ENCODE measurements around the gene ZSWIM5.
"Not testable (repeated sequence)": the region's sequence is repeated elsewhere in the genome, so short reads cannot be mapped to it uniquely, and the experiment has no call there.

ZSWIM5 gene

GRCh38 chr1:45216200-45216541 is 9.8 kb upstream of the ZSWIM5 start:
- H3K27me3 Mint-ChIP-seq (ENCODE audit: low read depth) = no peaks in the 10 kb centered on the region
- H3K27ac Mint-ChIP-seq = no peak overlapping the region
- no peaks in the 10 kb centered on the region for H3K4me1 Mint-ChIP-seq (ENCODE audit: low read depth)
- no peak overlapping the region for H3K4me3 Mint-ChIP-seq
- no peaks in the 10 kb centered on the region for H3K36me3 Mint-ChIP-seq (ENCODE audit: low read depth)
- H3K9me3 Mint-ChIP-seq = no peaks in the 10 kb centered on the region

DNA sequence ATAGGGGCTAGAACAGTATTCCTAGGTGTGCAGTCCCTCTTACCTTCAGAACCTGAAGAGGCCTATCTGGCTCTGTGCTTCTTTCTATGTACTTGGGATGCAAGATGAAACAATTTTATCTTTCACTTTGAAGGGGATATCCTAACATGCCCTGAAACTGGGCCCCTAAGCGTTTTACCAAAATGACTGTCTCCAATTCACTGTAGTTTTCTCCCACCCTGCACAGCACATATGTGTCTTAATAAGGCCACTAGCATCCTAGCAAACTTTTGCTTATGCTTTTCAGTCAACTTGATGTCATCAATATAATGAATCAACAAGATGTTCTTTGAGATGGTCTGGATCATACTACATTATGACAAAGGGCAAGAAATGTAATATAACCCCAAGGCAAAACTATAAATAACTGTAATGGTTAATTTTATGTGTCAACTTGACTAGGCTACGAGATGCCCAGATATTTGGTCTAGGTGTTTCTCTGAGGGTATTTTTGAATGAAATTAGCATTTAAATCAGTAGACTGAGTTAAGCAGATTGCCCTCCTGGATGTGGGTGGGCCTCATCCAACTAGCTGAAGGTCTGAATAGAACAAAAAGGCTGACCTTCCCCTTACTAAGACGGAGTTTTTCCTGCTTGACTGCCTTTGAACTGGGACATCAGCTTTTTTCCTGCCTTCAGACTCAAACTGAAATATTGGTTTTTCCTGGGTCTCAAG is 9.2 kb upstream of the ZSWIM5 start:
- Mint-ChIP-seq H3K27ac (no peak overlapping the region), H3K36me3 (ENCODE audit: low read depth) (no peaks in the 10 kb centered on the region), H3K4me3 (no peak overlapping the region), H3K4me1 (ENCODE audit: low read depth) (no peaks in the 10 kb centered on the region), H3K27me3 (ENCODE audit: low read depth) (no peaks in the 10 kb centered on the region), H3K9me3 (no peaks in the 10 kb centered on the region)

DNA sequence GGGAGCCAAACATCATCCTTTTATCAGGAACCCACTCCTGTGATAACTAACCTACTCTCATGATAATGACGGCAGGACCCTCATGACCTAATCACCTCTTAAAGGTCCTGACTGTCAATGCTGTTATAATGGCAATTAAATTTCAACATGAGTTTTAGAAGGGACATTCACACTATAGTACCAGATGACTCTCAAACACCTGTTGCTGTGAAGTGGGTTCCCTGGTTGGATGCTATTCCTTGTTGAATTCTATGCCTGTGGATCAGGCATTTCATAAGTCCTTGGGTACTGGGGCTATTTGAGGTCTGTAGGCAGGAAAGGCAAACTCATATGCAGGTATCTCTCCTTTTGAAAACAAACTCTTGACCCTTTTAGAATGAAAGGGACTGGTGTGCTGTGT is 7.5 kb upstream of the ZSWIM5 start:
- peaks cover 7% of the 10 kb centered on the region for H3K27me3 Mint-ChIP-seq (ENCODE audit: low read depth)
- H3K9me3 Mint-ChIP-seq = no peaks in the 10 kb centered on the region
- H3K4me1 Mint-ChIP-seq (ENCODE audit: low read depth) = no peaks in the 10 kb centered on the region
- no peak overlapping the region for H3K4me3 Mint-ChIP-seq
- no peaks in the 10 kb centered on the region for H3K36me3 Mint-ChIP-seq (ENCODE audit: low read depth)
- H3K27ac Mint-ChIP-seq = no peak overlapping the region

DNA sequence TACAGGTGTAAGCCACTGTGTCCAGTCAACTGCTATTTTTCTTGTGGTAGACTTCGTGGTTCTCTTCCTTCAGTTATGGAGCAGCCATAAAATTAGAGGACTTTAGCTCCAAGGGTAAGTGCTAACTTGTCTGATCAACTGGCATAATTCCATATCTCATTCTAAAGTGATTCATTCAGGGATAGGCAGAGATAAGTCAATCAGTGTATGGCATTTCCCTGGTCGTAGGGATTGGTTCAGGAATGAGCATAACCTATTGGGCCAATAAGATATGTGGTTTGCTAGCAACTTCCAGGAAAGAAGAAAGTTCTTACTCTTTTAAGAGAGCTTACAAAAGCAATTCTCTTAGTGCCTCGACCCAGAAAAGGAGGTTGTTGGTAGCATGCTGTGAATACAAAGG is 4.7 kb upstream of the ZSWIM5 start:
- Mint-ChIP-seq H3K36me3 (ENCODE audit: low read depth) (no peaks in the 10 kb centered on the region), H3K4me3 (no peak overlapping the region), H3K9me3 (no peaks in the 10 kb centered on the region), H3K27me3 (ENCODE audit: low read depth) (peaks cover 17% of the 10 kb centered on the region), H3K27ac (no peak overlapping the region), H3K4me1 (ENCODE audit: low read depth) (peaks cover 8% of the 10 kb centered on the region)

DNA sequence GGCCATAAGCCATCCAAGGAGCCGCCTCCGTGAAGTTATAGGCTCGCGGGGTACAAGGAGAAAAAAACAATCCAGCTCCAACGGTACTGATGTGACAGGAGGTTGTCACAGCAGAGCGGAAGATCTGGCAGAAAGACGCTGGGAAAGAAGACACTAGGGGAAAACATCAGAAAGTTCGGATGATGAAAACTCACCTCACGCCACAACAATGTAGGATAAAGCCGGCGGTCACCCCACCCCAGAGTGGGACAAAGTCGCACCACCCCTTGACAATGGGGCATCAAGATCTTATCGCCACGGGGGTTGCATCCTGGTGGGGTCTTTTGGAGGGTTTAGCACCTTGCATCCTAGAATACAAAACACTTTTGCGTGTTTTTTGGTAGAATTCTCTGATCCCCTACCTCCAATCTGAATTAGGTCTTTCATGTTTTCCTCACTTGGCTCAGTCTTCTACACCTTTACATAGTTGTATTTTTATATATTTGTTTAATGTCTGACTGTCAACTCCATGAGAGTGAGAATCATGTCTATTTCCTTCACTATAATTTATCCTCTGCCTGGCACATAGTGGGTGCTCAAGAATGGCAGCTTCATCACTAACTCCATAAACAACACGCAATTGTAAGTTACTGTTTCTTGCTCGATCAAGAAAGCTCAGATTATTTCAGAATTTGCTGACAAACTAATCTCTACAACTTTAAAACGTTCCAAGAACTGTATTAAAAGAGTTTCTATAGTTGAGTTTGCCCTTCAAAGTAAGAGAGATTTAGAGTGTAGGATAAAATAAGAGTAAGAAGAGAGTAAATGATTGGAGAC is 611 bp upstream of the ZSWIM5 start:
- Mint-ChIP-seq H3K9me3 (no peaks in the 10 kb centered on the region), H3K27me3 (ENCODE audit: low read depth) (peaks cover 51% of the 10 kb centered on the region), H3K27ac (peak overlapping the region; percentile 39), H3K4me3 (peak overlapping the region; percentile 86), H3K4me1 (ENCODE audit: low read depth) (peaks cover 11% of the 10 kb centered on the region), H3K36me3 (ENCODE audit: low read depth) (peaks cover 2% of the 10 kb centered on the region)

DNA sequence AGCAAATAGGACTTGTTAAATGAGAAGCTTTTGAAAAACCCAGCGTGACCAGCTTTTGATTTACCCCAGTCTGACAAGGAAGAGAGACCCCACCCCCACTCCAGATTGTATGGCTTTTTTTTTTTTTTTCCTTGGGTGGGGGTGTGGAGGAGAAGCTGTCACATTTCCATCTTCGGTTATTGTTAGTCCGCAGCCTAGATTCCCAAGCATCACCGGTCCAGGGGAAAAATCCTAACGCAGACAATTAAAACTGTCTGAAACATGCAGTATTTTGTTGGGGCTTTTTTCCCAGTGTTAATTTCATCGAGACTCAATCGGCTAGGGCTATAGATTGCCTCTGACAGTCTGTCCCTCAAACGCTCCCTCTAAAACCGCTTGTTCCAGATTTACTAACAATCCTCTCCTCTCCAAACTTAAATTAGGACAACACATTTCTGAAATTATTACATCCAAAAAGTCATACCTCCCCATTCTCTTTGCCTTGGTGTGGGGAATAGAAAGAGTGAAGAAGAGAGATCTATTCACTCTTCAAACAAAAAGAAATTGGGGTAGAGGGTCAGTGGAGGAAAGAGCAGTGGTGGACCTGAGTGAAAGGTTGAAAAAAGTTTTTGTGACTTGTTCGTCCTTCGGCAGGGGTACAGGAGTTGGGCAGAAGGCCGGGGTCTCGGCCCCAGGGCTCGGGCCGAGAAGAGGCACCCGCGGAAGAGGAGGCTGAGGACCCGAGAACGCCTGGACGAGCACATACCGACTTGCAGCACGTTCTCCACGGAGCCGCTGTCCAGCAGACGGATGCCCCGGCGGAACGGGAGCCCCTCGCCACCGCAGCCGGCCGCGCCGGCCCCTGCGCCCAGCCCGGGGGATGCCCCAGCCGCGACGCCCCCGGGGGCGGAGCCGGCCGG is 1.1 kb downstream of the ZSWIM5 start:
- H3K4me1 Mint-ChIP-seq (ENCODE audit: low read depth) = peaks cover 11% of the 10 kb centered on the region
- peak overlapping the region; percentile 85 for H3K4me3 Mint-ChIP-seq
- no peaks in the 10 kb centered on the region for H3K9me3 Mint-ChIP-seq
- H3K36me3 Mint-ChIP-seq (ENCODE audit: low read depth) = peaks cover 2% of the 10 kb centered on the region
- peak overlapping the region; percentile 65 for H3K27ac Mint-ChIP-seq
- H3K27me3 Mint-ChIP-seq (ENCODE audit: low read depth) = peaks cover 55% of the 10 kb centered on the region

- Mint-ChIP-seq H3K27ac (no peak overlapping the region), H3K4me3 (no peak overlapping the region), H3K36me3 (ENCODE audit: low read depth) (peaks cover 2% of the 10 kb centered on the region), H3K4me1 (ENCODE audit: low read depth) (peaks cover 4% of the 10 kb centered on the region), H3K9me3 (no peaks in the 10 kb centered on the region), H3K27me3 (ENCODE audit: low read depth) (peaks cover 44% of the 10 kb centered on the region)
These were observed 5.4 kb downstream of the ZSWIM5 start for GRCh38 chr1:45200906-45201500.

DNA sequence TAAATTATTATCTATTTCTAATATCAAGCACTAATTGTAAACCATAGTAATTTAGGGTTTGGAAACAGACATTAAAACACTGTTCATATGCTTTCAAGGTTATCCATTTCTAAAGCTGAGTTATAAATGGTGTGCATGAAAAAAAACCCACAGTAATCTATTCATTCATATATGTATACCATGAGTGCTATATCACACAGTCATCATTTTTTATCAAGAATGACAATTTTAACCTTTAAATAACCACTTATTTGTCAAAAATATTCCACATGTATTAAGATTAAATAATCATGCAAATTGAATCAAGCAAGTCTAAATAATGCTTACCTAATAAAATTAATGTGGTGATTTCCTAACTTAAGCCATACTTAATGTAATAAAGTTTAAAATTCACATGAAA is 6.0 kb downstream of the ZSWIM5 start:
- Mint-ChIP-seq H3K27me3 (ENCODE audit: low read depth) (peaks cover 42% of the 10 kb centered on the region), H3K9me3 (no peaks in the 10 kb centered on the region), H3K27ac (no peak overlapping the region), H3K36me3 (ENCODE audit: low read depth) (peaks cover 2% of the 10 kb centered on the region), H3K4me1 (ENCODE audit: low read depth) (peaks cover 3% of the 10 kb centered on the region), H3K4me3 (no peak overlapping the region)

DNA sequence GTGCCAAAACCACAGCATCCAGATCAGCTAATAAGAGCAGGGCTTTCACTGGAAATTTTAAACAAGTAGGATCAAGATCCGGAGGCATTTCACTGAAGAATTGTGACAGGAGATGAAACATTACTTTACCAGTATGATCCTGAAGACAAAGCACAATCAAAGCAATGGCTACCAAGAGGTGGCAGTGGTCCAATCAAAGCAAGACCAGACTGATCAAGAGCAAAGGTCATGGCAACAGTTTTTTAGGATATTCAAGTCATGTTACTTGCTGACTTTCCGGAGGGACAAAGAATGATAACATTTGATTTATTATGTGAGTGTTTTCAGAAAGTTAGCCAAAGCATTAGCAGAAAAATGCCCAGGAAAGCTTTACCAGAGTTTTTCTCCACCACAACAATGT is 8.2 kb downstream of the ZSWIM5 start:
- Mint-ChIP-seq H3K27ac (no peak overlapping the region), H3K4me1 (ENCODE audit: low read depth) (no peaks in the 10 kb centered on the region), H3K4me3 (no peak overlapping the region), H3K27me3 (ENCODE audit: low read depth) (peaks cover 20% of the 10 kb centered on the region), H3K36me3 (ENCODE audit: low read depth) (no peaks in the 10 kb centered on the region), H3K9me3 (no peaks in the 10 kb centered on the region)

GRCh38 chr1:45196863-45197262 is 9.5 kb downstream of the ZSWIM5 start:
- peaks cover 10% of the 10 kb centered on the region for H3K27me3 Mint-ChIP-seq (ENCODE audit: low read depth)
- no peaks in the 10 kb centered on the region for H3K9me3 Mint-ChIP-seq
- H3K4me1 Mint-ChIP-seq (ENCODE audit: low read depth) = no peaks in the 10 kb centered on the region
- H3K4me3 Mint-ChIP-seq = no peak overlapping the region
- no peak overlapping the region for H3K27ac Mint-ChIP-seq
- no peaks in the 10 kb centered on the region for H3K36me3 Mint-ChIP-seq (ENCODE audit: low read depth)

- H3K36me3 Mint-ChIP-seq (ENCODE audit: low read depth) = no peaks in the 10 kb centered on the region
- no peak overlapping the region for H3K27ac Mint-ChIP-seq
These were observed 15.0 kb downstream of the ZSWIM5 start for GRCh38 chr1:45191418-45191783.

GRCh38 chr1:45187725-45188124 is 18.7 kb downstream of the ZSWIM5 start:
- Mint-ChIP-seq H3K4me3 (no peak overlapping the region), H3K27ac (no peak overlapping the region), H3K36me3 (ENCODE audit: low read depth) (no peaks in the 10 kb centered on the region), H3K9me3 (no peaks in the 10 kb centered on the region), H3K27me3 (ENCODE audit: low read depth) (no peaks in the 10 kb centered on the region), H3K4me1 (ENCODE audit: low read depth) (no peaks in the 10 kb centered on the region)

More at GRCh38 chr1:45191418-45191783, 15.0 kb downstream of the ZSWIM5 start:
- Mint-ChIP-seq H3K27me3 (ENCODE audit: low read depth) (no peaks in the 10 kb centered on the region), H3K4me1 (ENCODE audit: low read depth) (no peaks in the 10 kb centered on the region), H3K4me3 (no peak overlapping the region), H3K9me3 (no peaks in the 10 kb centered on the region)

GRCh38 chr1:45179918-45180519 is 26.4 kb downstream of the ZSWIM5 start:
- H3K27me3 Mint-ChIP-seq (ENCODE audit: low read depth); H3K4me1 Mint-ChIP-seq (ENCODE audit: low read depth); H3K36me3 Mint-ChIP-seq (ENCODE audit: low read depth); H3K27ac Mint-ChIP-seq; H3K4me3 Mint-ChIP-seq: not testable (repeated sequence)
- H3K9me3 Mint-ChIP-seq = peaks cover 11% of the 10 kb centered on the region

DNA sequence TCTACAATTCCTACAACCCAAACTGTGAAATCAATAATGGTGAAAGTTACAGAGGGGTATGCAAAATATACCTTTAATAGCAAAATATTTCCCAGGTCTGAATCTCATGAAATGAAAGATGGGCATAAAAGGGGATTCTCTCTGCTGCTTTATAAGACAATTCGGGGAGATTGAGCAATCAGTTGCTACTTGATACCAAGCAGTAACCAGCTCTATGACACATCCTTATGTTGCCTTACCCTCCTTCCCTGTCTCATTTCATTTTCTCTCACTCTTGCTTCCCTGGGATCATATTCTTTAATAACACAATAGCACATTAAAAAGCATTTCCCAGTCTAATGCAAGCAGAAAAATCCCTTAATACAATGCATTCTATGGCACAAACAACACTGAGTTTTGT is 29.0 kb downstream of the ZSWIM5 start:
- Mint-ChIP-seq H3K27me3 (ENCODE audit: low read depth) (no peaks in the 10 kb centered on the region), H3K4me1 (ENCODE audit: low read depth) (no peaks in the 10 kb centered on the region), H3K9me3 (peaks cover 11% of the 10 kb centered on the region), H3K27ac (no peak overlapping the region), H3K4me3 (no peak overlapping the region), H3K36me3 (ENCODE audit: low read depth) (no peaks in the 10 kb centered on the region)

Data from T-helper 1 cell treated with Interleukin-12 subunit alpha and Interleukin-12 subunit beta and Interleukin-4 antibody, amounts not matched to agents 30 μg/mL and 1 μg/mL, for 36 hours (primary cell).